Neural progenitor cell (in vitro differentiated cells): ENCODE results near the gene CLASRP.

Experiments
- EZH2 ChIP-seq: fragments of 200-600 bp; sonication (generic); IDR thresholded peaks from 2 replicates; pipeline ENCODE4 v1.6.1; 2017; ENCODE audit warnings: antibody characterized with exemption, mild to moderate bottlenecking, moderate library complexity
- EZH2phosphoT487 ChIP-seq: fragments of 200-600 bp; sonication (generic); IDR thresholded peaks from 2 replicates; pipeline ENCODE4 v1.6.1; 2017; ENCODE audit warnings: antibody characterized with exemption
- TF ChIP-seq, protein P1 (sequence below): fragments of 200-600 bp; sonication (generic); IDR thresholded peaks from 2 replicates; pipeline ENCODE4 v1.5.1; 2017; ENCODE audit warnings: antibody characterized with exemption, mild to moderate bottlenecking

DNA sequence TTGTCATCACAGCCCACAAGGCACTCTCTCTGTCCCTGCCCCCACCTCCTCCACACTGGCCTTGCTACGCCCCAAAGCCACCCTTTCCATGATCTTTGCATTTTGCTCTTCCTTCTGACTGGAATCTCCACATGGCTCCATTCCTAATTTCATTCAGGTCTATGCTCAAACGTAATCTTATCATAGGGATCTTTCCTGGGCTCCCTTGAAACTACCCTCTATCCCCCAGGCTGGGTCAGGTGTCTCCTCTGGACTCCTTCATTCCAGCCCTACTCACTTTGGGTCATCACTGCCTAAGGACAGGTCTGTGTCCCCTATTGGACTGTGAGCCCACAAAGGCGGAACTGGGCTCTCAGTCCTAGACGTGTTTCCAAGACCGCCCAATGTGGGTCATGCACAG is 43.3 kb downstream of the CLASRP start:
- TF ChIP-seq EZH2phosphoT487 (no peak), EZH2 (no peak)
- TF ChIP-seq, protein P1, sequence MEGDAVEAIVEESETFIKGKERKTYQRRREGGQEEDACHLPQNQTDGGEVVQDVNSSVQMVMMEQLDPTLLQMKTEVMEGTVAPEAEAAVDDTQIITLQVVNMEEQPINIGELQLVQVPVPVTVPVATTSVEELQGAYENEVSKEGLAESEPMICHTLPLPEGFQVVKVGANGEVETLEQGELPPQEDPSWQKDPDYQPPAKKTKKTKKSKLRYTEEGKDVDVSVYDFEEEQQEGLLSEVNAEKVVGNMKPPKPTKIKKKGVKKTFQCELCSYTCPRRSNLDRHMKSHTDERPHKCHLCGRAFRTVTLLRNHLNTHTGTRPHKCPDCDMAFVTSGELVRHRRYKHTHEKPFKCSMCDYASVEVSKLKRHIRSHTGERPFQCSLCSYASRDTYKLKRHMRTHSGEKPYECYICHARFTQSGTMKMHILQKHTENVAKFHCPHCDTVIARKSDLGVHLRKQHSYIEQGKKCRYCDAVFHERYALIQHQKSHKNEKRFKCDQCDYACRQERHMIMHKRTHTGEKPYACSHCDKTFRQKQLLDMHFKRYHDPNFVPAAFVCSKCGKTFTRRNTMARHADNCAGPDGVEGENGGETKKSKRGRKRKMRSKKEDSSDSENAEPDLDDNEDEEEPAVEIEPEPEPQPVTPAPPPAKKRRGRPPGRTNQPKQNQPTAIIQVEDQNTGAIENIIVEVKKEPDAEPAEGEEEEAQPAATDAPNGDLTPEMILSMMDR, result no peak
